ENCODE measurements around the gene CSKMT.
"Not testable (repeated sequence)": the region's sequence is repeated elsewhere in the genome, so short reads cannot be mapped to it uniquely, and the experiment has no call there.

Gene CSKMT

DNA sequence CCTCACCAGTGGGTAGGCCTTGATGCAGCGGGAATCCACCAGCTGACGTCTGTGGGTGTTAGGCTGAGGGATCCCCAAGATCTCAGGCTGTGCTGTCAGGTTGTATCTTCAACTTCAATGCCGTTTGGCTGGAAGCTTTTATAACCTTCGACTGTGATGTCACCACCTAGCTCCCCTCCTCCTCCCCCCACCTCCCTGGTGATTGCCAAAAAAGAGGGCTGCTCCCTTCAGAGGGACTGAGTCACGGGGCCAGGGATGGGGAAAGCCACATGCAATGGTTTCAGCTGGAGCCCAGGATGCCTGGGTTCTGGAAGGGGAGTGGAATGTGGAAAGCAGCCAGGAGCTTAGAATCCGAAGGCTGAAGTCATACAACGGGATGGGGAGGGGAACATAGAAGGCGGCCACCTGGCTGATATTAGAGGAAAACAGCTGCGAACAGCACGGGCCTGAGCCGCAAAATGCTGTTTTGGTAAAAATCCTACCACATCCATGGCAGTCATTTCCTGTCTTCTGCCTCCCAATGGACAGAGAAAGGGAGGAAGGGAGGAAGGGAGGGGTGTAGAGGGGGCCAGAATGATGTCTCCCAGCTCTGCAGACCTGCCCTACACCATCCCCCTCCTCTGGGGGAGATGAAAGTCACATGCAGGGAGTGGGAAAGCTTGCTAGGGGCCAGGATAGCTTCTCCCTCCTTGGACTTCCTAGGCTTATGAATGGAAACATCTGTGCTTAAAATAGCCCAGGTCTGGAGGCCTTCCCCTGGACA, 24.5 kb downstream of the CSKMT start, which contains the start of gene LRRN4CL:
LRRN4CL (minus strand) TSS at position 110 of the 763 bp plus-strand sequence. CDS start 1,022 bp downstream, outside the sequence.
- DNase-seq = no peak

GRCh38 chr11:62693624-62694023, 28.5 kb downstream of the CSKMT start:
- not testable (repeated sequence) for DNase-seq

DNA sequence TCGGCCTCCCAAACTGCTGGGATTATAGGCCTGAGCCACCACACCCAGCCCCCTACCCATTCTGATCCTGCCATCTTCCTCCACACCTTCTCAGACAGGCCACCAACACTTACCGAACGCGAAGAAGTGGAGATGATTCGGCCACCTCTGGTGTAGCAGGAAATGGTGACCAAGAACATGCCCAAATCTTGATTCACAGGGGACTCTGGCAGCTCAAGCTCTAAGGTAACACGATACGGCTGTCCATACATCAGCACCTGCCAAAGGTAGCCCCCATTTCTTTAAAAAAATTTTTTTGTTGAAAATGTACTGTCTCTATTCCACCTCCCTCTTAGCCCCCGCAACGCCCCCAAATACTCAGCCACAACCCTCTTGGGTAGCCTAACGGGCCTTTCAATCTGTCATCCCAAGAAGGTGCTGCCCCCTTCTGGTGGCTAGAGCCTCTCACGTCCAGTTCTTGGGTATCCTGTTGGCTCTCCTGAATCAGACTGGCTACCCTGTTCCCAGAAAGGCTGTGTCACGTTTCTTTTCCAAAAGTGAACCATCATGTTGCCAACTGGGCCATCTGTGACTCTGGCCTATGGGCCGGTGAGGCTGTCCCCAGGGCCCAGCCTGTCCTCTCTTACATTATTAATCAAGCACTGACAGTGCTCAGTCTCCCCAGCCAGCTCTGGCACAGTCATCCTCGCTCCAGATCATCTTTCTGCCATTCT, 29.5 kb downstream of the CSKMT start:
- DNase-seq = peak; percentile 67

DNA sequence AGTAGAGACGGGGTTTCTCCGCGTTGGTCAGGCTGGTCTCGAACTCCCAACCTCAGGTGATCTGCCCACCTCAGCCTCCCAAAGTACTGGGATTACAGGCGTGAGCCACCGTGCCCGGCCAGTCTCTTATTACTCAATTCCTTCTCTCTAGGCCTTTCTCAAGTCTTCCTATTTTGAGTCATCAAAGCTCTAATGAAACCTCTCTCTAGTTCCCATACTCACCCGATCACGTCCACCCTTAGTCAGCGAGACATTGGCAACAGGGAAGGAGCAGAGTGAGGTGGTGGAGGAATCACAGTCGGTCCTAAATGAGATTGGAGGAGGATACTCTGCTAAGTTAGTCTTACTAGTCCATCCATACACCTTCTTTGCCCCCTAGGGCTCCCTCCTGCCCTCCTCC, 37.1 kb downstream of the CSKMT start:
- DNase-seq = no peak

GRCh38 chr11:62703921-62704320, 38.8 kb downstream of the CSKMT start:
- DNase-seq = not testable (repeated sequence)

DNA sequence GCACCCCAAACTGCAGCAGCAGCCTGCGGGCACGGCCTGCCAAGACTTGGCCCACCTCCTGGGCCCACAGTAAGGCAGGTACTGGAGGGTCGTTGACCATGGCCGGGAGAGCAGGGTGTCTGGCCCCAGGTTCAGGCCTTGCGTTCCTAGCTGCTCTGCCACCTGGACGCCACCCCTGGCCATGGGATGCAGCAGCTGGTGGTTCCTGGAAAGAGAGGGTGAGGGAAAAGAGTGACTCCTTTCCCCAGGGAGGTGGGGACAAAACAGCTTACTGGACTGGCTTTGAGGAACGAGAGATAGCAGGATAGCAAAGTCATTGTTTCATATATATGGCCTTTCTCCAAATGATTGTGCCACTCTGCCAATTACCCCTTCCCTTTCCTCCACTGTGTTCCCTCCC, 40.3 kb downstream of the CSKMT start:
- no peak for DNase-seq

DNA sequence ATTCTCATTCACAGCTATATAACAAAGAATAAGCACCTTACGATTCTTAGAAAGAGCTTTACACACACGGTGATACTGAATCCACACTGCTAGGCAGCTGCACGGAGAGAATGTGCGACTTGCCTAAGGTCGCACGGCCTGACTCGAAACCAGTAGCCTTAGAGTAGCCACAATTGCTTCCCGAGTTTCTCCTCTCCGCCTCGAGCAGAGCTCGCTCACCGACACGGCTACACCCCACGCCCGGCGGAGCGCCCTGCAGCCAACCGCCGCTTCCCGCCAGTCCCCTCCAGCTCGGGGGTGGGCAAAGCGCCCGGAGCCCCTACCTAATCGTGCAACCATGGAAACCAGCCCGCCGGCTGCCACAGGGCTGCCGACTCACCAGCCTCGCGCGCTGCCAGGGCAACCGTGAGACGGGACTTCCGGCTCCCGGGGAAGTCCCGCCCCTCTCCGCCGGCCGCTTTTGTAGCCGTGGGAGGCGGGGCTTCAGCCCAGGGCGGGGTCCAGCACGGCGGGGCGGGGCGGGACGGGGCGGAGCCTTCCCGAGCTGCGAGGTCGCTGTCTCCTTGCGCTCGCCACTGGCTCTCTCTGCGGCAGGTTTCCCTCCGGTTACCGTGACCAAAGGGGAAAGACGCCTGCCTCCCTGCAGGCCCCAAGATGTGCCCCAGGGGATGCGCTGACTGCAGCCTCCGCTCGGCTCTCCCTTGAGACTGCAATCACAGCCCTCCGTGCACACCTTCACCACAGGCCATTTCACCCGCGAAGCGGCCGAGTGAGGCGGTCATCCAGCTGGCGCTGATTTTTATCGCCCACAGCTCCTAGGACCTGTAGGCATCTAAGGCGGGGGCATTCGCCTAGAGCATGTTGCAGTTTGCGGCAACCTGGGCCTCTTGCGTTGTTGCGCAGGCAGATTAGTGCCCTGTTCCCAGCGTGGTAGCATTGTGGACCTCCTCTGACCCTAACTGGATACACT, 41.1 kb downstream of the CSKMT start:
- DNase-seq = peak; percentile 97

DNA sequence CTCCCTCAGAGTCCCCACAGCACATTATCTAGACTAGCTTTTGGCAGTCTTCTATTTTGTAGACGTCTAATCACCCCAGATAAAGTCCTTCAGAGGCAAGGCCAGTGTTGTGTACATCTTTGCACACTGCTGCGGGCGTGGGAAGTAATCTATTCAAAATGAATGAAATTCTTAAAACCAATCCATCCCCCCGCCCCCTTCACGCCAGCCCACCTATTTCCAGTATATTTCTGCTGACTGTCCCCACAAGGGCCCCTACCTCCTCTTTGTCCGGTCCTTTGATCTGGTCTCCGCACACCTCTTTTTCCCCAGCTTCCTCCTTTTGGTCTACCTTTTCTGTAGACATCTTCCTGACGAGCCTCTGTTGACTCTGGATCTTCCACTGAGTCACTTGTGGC, 41.7 kb downstream of the CSKMT start:
- DNase-seq = no peak

- DNase-seq = no peak
Observed at GRCh38 chr11:62707277-62707861, 42.3 kb downstream of the CSKMT start, which contains the start of the genes BSCL2 and GNG3. BSCL2 (minus strand) TSS chr11:62707424; CDS start chr11:62707195, 229 bp downstream. GNG3 (plus strand) TSS chr11:62707676; CDS start chr11:62708296, 620 bp downstream.

DNA sequence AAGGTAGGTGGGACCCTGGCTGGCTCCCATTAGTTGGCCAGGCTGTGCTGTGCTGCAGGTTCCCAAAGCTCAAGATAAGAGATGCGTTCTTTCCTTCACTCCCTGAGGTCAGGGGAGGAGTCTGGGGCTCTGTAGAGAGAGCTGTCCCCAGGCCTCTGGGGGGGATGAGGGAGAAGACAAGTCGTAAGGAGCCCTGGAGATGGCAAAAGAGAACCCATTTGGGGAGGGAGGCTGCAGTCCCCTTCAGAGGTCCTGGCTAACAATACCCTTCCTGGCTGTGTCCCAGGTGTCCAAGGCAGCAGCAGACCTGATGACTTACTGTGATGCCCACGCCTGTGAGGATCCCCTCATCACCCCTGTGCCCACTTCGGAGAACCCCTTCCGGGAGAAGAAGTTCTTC, 43.3 kb downstream of the CSKMT start:
- DNase-seq = no peak

GRCh38 chr11:62708793-62709192, 43.7 kb downstream of the CSKMT start:
- DNase-seq = peak; percentile 70

DNA sequence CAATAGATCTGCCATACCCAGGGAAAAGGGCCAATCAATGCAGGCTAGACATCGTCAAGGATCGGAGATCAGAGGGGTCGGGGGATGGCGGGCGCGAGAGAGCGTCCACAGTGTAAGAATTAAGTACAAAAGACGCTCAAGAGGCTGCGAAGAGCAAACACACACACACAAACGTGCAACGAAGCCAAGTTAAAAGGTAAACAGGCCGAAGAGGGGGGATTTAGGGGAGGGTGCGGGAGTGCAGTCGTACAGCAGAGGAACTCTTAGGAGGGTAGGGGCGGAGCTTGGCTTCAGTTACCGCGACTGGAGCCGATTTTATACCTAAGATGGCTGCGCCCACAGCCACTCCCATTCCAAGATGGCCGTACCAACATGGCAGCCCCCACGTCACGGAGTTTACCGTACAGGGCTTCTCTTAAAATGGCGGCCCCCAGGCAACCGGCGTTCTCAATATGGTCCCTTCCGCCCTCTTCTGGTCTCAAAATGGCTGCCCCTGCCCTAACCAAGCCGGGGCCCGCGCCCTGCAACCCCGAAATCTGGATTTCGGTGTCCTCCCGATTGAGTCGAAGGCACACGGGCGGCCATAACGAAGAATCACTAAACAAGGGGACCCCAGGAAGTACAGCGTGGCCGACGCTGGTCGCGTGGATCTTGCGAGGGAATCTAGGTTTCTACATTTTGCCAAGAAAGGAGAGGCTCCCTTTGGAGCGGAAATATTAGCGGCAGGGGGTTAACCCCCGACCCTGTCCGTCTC, 44.3 kb downstream of the CSKMT start:
- DNase-seq = peak; percentile 99

GRCh38 chr11:62710001-62710345, 44.9 kb downstream of the CSKMT start:
- no peak for DNase-seq

- no peak for DNase-seq
Observed at GRCh38 chr11:62712276-62712812, 47.2 kb downstream of the CSKMT start.

DNA sequence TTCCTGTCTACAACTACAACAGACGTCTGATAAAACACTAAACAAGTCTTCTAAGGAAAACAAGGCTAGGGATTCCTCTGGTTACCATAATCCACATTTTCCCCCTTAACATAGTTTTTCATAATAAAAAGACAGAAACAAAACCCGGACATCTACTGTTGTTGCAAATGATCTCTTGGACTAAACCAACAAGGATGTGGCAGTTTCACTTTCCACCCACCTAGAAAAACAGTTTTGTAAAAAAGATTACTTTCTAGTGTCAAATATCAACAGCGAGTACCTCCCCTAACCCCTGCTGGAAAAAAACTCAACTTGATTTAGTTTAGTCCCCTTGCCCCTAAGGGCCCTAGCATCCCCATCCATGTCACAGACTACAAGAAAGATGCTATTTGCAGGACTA, 47.7 kb downstream of the CSKMT start:
- no peak for DNase-seq

DNA sequence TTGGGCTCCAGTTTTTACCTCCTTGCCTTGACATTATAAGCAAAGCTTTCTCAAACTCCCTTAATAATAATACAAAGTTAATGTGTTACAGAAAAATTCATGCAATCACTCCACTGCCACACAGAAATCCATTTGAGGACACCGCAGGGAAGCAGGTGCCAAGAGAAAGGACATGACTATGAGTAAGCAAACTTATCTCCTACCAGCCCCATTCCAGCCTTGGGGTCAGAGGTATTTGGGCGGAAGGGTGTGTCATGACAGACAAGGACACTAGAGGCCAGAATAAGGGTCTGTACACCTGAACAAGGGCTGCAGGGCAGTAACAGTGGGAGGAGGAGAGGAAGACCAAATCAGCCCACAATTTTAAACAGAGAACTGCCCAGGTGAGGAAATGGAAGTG, 48.2 kb downstream of the CSKMT start:
- DNase-seq = no peak

DNA sequence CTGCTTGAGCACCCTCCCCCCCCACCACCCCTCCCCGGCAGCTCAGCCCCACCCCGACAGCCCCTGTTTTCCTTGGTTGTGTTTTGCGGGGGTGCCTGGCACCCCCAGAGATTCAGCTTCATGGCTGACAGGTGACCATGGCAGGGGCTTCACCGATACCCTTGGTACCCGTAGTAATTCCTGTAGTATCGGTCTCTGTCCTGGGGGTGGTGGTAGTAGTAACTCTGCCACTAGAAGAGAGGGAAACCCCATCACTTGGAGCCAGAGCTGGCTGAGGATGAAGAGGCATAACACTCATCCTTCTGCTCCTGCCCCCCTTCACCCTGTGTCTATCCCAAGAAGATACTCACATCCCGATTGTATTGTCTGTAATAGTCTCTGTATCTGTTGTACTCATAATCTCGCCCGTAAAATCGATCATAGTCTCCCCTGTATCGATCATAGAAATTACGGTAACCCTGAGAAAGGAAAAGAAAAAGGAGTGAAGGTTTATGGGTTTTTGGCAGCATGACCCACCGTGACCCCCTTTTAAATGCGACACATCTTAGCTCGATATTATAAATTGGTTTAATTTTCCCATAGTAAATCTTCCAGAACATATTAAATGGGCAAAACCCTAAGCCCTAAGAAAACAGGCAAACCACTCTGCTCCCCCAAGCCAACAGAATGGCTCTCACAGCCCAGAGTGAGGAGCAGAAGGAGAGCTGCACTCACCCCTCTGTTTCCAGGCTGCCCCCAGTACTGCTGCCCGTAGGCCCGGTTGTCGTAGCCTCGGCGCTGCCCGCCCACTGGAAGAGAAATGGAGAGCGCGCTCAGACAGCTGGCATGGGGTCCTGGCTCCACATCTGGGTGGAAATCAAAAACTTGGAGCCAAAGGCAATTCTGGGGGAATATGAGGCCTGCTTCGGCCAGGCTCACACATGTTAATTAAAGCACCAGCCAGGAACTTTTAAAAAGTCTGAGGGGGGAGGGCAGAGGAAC, 50.3 kb downstream of the CSKMT start:
- no peak for DNase-seq

DNA sequence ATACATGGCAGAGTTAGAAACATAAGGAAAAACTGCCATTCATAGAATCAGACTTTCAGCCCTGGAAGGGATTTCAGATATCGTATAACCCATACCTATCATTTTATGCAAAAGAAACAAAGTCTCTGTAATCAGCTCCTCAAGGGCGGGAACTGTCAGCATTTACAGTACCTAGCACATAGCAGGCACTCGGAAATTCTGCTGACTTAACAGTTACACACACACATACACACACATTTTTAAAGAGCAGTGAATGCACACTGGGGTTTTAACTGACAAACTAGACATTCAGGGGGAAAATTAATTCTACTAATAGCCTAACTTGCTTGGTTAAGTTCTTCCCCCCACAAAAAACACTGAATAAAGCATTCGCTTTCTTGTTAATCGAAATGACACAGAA, 51.1 kb downstream of the CSKMT start:
- no peak for DNase-seq

- no peak for DNase-seq
Observed at GRCh38 chr11:62716816-62717215, 51.7 kb downstream of the CSKMT start.

Measured in NCI-H345 (cell line).